ENCODE data around the gene MFNG.

MFNG gene

GRCh38 chr22:37459206-37459605, 27.0 kb downstream of the MFNG start:
- in situ Hi-C loops (cut with MboI; ENCODE audit: low sequenced_read_pairs, unreplicated experiment) = no loop called here

GRCh38 chr22:37457093-37457893, 28.9 kb downstream of the MFNG start:
- DNase-seq (ENCODE audit: low spot score) = peak; percentile 89
- in situ Hi-C loops (cut with MboI; ENCODE audit: low sequenced_read_pairs, unreplicated experiment) = no loop called here
- peak; percentile 89 for TF ChIP-seq CTCF (IDR thresholded peaks at IDR 0.05; ENCODE audit: borderline replicate concordance, control extremely low read depth, extremely low read depth, insufficient read depth, missing control alignments)

More at GRCh38 chr22:37459206-37459605, 27.0 kb downstream of the MFNG start:
- no peak for DNase-seq (ENCODE audit: low spot score)
- TF ChIP-seq CTCF (IDR thresholded peaks at IDR 0.05; ENCODE audit: borderline replicate concordance, control extremely low read depth, extremely low read depth, insufficient read depth, missing control alignments) = no peak

GRCh38 chr22:37456346-37456745, 29.8 kb downstream of the MFNG start:
- DNase-seq (ENCODE audit: low spot score) = no peak
- TF ChIP-seq CTCF (IDR thresholded peaks at IDR 0.05; ENCODE audit: borderline replicate concordance, control extremely low read depth, extremely low read depth, insufficient read depth, missing control alignments) = no peak
- in situ Hi-C loops (cut with MboI; ENCODE audit: low sequenced_read_pairs, unreplicated experiment) = no loop called here

GRCh38 chr22:37455896-37456295, 30.3 kb downstream of the MFNG start:
- DNase-seq (ENCODE audit: low spot score) = no peak
- no peak for TF ChIP-seq CTCF (IDR thresholded peaks at IDR 0.05; ENCODE audit: borderline replicate concordance, control extremely low read depth, extremely low read depth, insufficient read depth, missing control alignments)
- in situ Hi-C loops (cut with MboI; ENCODE audit: low sequenced_read_pairs, unreplicated experiment) = no loop called here

GRCh38 chr22:37454857-37455686, 31.1 kb downstream of the MFNG start:
- no peak for DNase-seq (ENCODE audit: low spot score)
- no peak for TF ChIP-seq CTCF (IDR thresholded peaks at IDR 0.05; ENCODE audit: borderline replicate concordance, control extremely low read depth, extremely low read depth, insufficient read depth, missing control alignments)
- in situ Hi-C loops (cut with MboI; ENCODE audit: low sequenced_read_pairs, unreplicated experiment) = no loop called here

- DNase-seq (ENCODE audit: low spot score) = no peak
- in situ Hi-C loops (cut with MboI; ENCODE audit: low sequenced_read_pairs, unreplicated experiment) = no loop called here
- no peak for TF ChIP-seq CTCF (IDR thresholded peaks at IDR 0.05; ENCODE audit: borderline replicate concordance, control extremely low read depth, extremely low read depth, insufficient read depth, missing control alignments)
Measured at GRCh38 chr22:37453696-37454095, 32.5 kb downstream of the MFNG start.
